SK-N-MC (cell line): ENCODE results near the gene MMP15.

Experiments used
- DNase-seq: peaks from one replicate; pipeline ENCODE4 v3.0.0-alpha.2; 2011; ENCODE audit warnings: low read depth, low spot score
- H3K27ac ChIP-seq: fragments of 200-600 bp; sonication (generic); 2 replicates; pipeline ENCODE4 v1.5.1; 2016; ENCODE audit warnings: mixed run types
- H3K36me3 ChIP-seq: fragments of 200-600 bp; sonication (generic); 2 replicates; pipeline ENCODE4 v1.6.1; 2017; ENCODE audit warnings: antibody characterized with exemption, low read length, mixed read lengths; ENCODE audit not compliant: insufficient read depth
- H3K4me3 ChIP-seq: fragments of 200-600 bp; sonication (generic); 2 replicates; pipeline ENCODE4 v1.5.1; 2016
- H3K9ac ChIP-seq: fragments of 200-600 bp; sonication (generic); 2 replicates; pipeline ENCODE4 v1.8.0; 2017; ENCODE audit warnings: mixed run types, mixed read lengths; ENCODE audit not compliant: insufficient read length
- H3K9me3 ChIP-seq: fragments of 200-600 bp; sonication (generic); 2 replicates; pipeline ENCODE4 v1.6.1; 2017; ENCODE audit warnings: low read depth, mild to moderate bottlenecking, antibody characterized with exemption, low read length, moderate library complexity, mixed read lengths
- EZH2 ChIP-seq: fragments of 200-600 bp; sonication (generic); IDR thresholded peaks from one replicate; pipeline ENCODE4 v1.6.1; 2017; ENCODE audit warnings: antibody characterized with exemption
- FOXP2 ChIP-seq: optimal IDR thresholded peaks from 2 replicates; pipeline ENCODE3; 2011; ENCODE audit warnings: mild to moderate bottlenecking, moderate library complexity; ENCODE audit not compliant: insufficient read depth; ENCODE audit errors: extremely low read length, control extremely low read depth
- POLR2AphosphoS5 ChIP-seq: IDR thresholded peaks from 2 replicates; pipeline ENCODE4 v1.6.1; 2012; ENCODE audit warnings: mild to moderate bottlenecking, low read depth, low read length, borderline replicate concordance

The MMP15 gene

GRCh38 chr16:58021661-58022551 is 3.6 kb upstream of the MMP15 start:
- no peak for DNase-seq
- TF ChIP-seq EZH2 (no peak), POLR2AphosphoS5 (no peak), FOXP2 (no peak)
- H3K27ac ChIP-seq: no peak overlapping the region
- H3K9ac ChIP-seq: no peak overlapping the region
- H3K4me3 ChIP-seq: no peak overlapping the region
- H3K9me3 ChIP-seq: no peaks in the 10 kb centered on the region
- H3K36me3 ChIP-seq: no peaks in the 10 kb centered on the region

GRCh38 chr16:58022601-58023371 is 2.8 kb upstream of the MMP15 start:
- H3K36me3 ChIP-seq: no peaks in the 10 kb centered on the region
- TF ChIP-seq POLR2AphosphoS5 (no peak), FOXP2 (no peak), EZH2 (no peak)
- H3K4me3 ChIP-seq: no peak overlapping the region
- DNase-seq: no peak
- H3K9ac ChIP-seq: no peak overlapping the region
- no peaks in the 10 kb centered on the region for H3K9me3 ChIP-seq
- H3K27ac ChIP-seq: no peak overlapping the region

- no peak for DNase-seq
Measured at GRCh38 chr16:58024486-58025350, 836 bp upstream of the MMP15 start.

GRCh38 chr16:58026139-58026704 is 668 bp downstream of the MMP15 start:
- Histone ChIP-seq H3K9ac (no peak overlapping the region), H3K9me3 (no peaks in the 10 kb centered on the region)
- DNase-seq: no peak

More at GRCh38 chr16:58024486-58025350, 836 bp upstream of the MMP15 start:
- no peaks in the 10 kb centered on the region for H3K9me3 ChIP-seq
- TF ChIP-seq EZH2: no peak
- no peak for TF ChIP-seq POLR2AphosphoS5
- no peak for TF ChIP-seq FOXP2
- H3K36me3 ChIP-seq: no peaks in the 10 kb centered on the region
- H3K9ac ChIP-seq: no peak overlapping the region
- no peak overlapping the region for H3K27ac ChIP-seq
- H3K4me3 ChIP-seq: peak overlapping the region; percentile 79

GRCh38 chr16:58026705-58027160 is 1.2 kb downstream of the MMP15 start:
- DNase-seq: no peak
- no peak overlapping the region for H3K27ac ChIP-seq

More at GRCh38 chr16:58026139-58026704, 668 bp downstream of the MMP15 start:
- Histone ChIP-seq H3K27ac (no peak overlapping the region), H3K36me3 (no peaks in the 10 kb centered on the region), H3K4me3 (peak overlapping the region; percentile 79)
- no peak for TF ChIP-seq FOXP2
- TF ChIP-seq EZH2: no peak
- TF ChIP-seq POLR2AphosphoS5: no peak

DNA sequence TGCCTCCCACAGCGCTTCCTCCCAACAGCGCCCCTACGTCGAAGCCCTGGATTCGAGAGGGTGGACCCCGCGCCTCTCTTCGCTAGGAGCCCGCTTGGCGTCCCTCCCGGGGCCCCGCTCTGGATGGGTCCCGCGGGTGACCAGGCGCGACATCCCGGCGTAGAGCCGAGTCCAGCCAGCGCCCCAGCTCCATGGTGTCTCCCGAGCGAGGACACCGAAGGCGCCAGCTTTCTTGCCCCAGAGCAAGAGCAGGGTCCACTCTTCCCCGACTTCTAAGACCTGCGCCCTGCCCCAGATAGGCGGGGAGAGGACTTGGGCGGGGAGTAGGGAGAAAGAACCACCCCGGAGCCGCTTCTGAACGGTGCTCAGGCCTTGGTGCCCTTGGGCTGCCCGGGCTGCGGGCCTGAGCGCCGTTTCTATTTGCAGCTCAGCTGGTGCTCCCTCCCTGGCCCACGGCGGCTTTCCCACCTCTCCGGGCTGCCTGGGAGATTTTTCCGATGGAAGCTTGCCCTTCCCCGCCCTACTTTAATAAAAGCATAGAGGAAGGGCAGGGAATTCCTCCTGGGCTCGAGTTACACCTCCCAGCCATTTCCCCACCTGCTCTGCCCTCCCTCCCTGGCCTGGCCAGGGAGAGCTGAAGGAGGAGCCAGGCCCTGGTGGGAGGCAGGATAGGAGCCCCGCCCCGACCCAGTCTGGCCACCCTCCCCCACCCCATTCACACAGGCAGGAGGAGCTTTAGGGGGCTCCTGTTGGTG is 1.8 kb downstream of the MMP15 start:
- Histone ChIP-seq H3K36me3 (no peaks in the 10 kb centered on the region), H3K27ac (no peak overlapping the region), H3K9me3 (no peaks in the 10 kb centered on the region), H3K4me3 (no peak overlapping the region; the same call in 1 of the 2 replicates), H3K9ac (no peak overlapping the region)
- no peak for TF ChIP-seq POLR2AphosphoS5
- no peak for TF ChIP-seq EZH2
- no peak for TF ChIP-seq FOXP2
- DNase-seq: no peak

More at GRCh38 chr16:58026705-58027160, 1.2 kb downstream of the MMP15 start:
- Histone ChIP-seq H3K9ac (no peak overlapping the region), H3K4me3 (peak overlapping the region; percentile 79), H3K9me3 (no peaks in the 10 kb centered on the region), H3K36me3 (no peaks in the 10 kb centered on the region)
- no peak for TF ChIP-seq POLR2AphosphoS5
- no peak for TF ChIP-seq FOXP2
- no peak for TF ChIP-seq EZH2

DNA sequence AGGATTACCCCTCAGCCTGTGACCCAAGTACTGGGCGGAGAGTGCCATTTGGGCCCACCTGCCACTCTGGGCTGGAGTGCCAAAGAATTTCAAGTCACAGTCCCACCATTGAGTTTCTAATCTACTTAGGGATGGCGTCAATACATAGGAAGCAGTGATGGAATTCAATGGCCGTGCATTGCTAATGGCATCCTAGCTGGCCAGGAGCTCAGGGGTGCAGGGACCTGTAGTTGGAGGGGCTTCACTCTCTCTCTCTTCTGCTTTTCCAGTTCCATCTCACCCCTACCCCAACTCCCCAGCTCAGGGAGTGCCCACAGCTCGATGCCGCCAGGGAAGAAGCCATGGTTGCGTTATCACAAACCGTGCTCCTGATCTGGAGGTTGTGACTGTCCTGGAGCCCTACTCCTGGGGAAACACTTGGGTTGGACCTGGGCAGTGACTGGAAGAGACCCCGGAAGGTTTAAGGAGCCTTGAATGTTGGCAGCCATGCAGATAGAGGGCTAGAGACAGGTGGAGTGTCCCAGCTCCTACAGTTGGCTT is 2.4 kb downstream of the MMP15 start:
- Histone ChIP-seq H3K9ac (no peak overlapping the region), H3K27ac (no peak overlapping the region)

More for the DNA sequence above, 2.4 kb downstream of the MMP15 start:
- TF ChIP-seq EZH2: no peak
- TF ChIP-seq POLR2AphosphoS5: no peak
- no peak for TF ChIP-seq FOXP2
- Histone ChIP-seq H3K36me3 (no peaks in the 10 kb centered on the region), H3K9me3 (no peaks in the 10 kb centered on the region), H3K4me3 (no peak overlapping the region)
- DNase-seq: no peak
